H9 (cell line): Measurements from ENCODE around the gene GRID1. TPM values are rescaled to one million over a fixed set of nuclear protein-coding genes. Genes with fewer than 3 reads are reported as not detected.

Source experiments
- DNase-seq: peaks from one replicate; pipeline ENCODE4 v3.0.0-alpha.2; 2017
- H2AFZ ChIP-seq: one replicate; pipeline ENCODE4 v1.6.1; 2013; ENCODE audit warnings: mild to moderate bottlenecking, low read length, control low read depth, moderate library complexity
- H2AK5ac ChIP-seq: 2 replicates; pipeline ENCODE4 v1.6.1; 2013; ENCODE audit warnings: low read length, control low read depth, mixed read lengths; ENCODE audit not compliant: insufficient read length
- H2BK120ac ChIP-seq: one replicate; pipeline ENCODE4 v1.6.1; 2013; ENCODE audit warnings: low read depth, mild to moderate bottlenecking, low read length, control low read depth, inconsistent platforms; ENCODE audit not compliant: poor library complexity, severe bottlenecking
- H2BK12ac ChIP-seq: 2 replicates; pipeline ENCODE4 v1.6.1; 2013; ENCODE audit warnings: low read length, control low read depth, mixed read lengths, low read depth; ENCODE audit not compliant: insufficient read length
- H2BK15ac ChIP-seq: 2 replicates; pipeline ENCODE4 v1.6.1; 2013; ENCODE audit warnings: low read depth, low read length, control low read depth
- H2BK20ac ChIP-seq: one replicate; pipeline ENCODE4 v1.6.1; 2013; ENCODE audit warnings: low read depth, mild to moderate bottlenecking, low read length, control low read depth, inconsistent platforms; ENCODE audit not compliant: poor library complexity, severe bottlenecking
- H2BK5ac ChIP-seq: 2 replicates; pipeline ENCODE4 v1.6.1; 2013; ENCODE audit warnings: low read length, control low read depth, mixed read lengths; ENCODE audit not compliant: insufficient read length
- H3K14ac ChIP-seq: 2 replicates; pipeline ENCODE4 v1.6.1; 2013; ENCODE audit warnings: low read length, control low read depth; ENCODE audit not compliant: insufficient read depth
- H3K18ac ChIP-seq: 2 replicates; pipeline ENCODE4 v1.6.1; 2013; ENCODE audit warnings: low read depth, mild to moderate bottlenecking, mixed read lengths, low read length, control low read depth; ENCODE audit not compliant: insufficient read length
- H3K23ac ChIP-seq: 2 replicates; pipeline ENCODE4 v1.6.1; 2013; ENCODE audit warnings: low read length, control low read depth, mixed read lengths, low read depth; ENCODE audit not compliant: insufficient read length
- H3K23me2 ChIP-seq: 2 replicates; pipeline ENCODE4 v1.6.1; 2013; ENCODE audit warnings: low read depth, mild to moderate bottlenecking, mixed read lengths, low read length, control low read depth; ENCODE audit not compliant: insufficient read length, poor library complexity, severe bottlenecking
- H3K27ac ChIP-seq: 2 replicates; pipeline ENCODE4 v1.5.1; 2013; ENCODE audit warnings: low read length, control low read depth, mixed read lengths, low read depth; ENCODE audit not compliant: insufficient read length
- H3K27me3 ChIP-seq: 2 replicates; pipeline ENCODE4 v1.6.1; 2013; ENCODE audit warnings: low read length, control low read depth, inconsistent platforms; ENCODE audit not compliant: insufficient read depth
- H3K4ac ChIP-seq: 2 replicates; pipeline ENCODE4 v1.6.1; 2013; ENCODE audit warnings: low read depth, mild to moderate bottlenecking, control low read depth, inconsistent platforms, low read length, moderate library complexity
- H3K4me1 ChIP-seq: 2 replicates; pipeline ENCODE4 v1.6.1; 2013; ENCODE audit warnings: low read length, control low read depth, inconsistent platforms; ENCODE audit not compliant: insufficient read depth
- H3K4me2 ChIP-seq: 2 replicates; pipeline ENCODE4 v1.6.1; 2013; ENCODE audit warnings: low read length, control low read depth, mixed read lengths; ENCODE audit not compliant: insufficient read length, insufficient read depth
- H3K56ac ChIP-seq: 2 replicates; pipeline ENCODE4 v1.6.1; 2013; ENCODE audit warnings: low read depth, mild to moderate bottlenecking, mixed read lengths, low read length, control low read depth; ENCODE audit not compliant: insufficient read length
- H3K79me1 ChIP-seq: 2 replicates; pipeline ENCODE4 v1.6.1; 2013; ENCODE audit warnings: low read depth, mild to moderate bottlenecking, moderate library complexity, low read length, control low read depth, inconsistent platforms; ENCODE audit not compliant: insufficient read depth, poor library complexity, severe bottlenecking
- H3K79me2 ChIP-seq: 2 replicates; pipeline ENCODE4 v1.6.1; 2013; ENCODE audit warnings: low read length, control low read depth, inconsistent platforms; ENCODE audit not compliant: insufficient read depth
- H3K9ac ChIP-seq: 2 replicates; pipeline ENCODE4 v1.6.1; 2013; ENCODE audit warnings: low read length, control low read depth, mixed read lengths; ENCODE audit not compliant: insufficient read length; ENCODE audit errors: extremely low read depth
- H3K9me3 ChIP-seq: one replicate; pipeline ENCODE4 v1.6.1; 2013; ENCODE audit warnings: low read depth, low read length, inconsistent platforms; ENCODE audit not compliant: control insufficient read depth
- H3T11ph ChIP-seq: one replicate; pipeline ENCODE4 v1.6.1; 2013; ENCODE audit warnings: mild to moderate bottlenecking, low read length, control low read depth, inconsistent platforms
- H4K20me1 ChIP-seq: one replicate; pipeline ENCODE4 v1.6.1; 2013; ENCODE audit not compliant: control insufficient read depth, insufficient read length, insufficient read depth
- H4K5ac ChIP-seq: 2 replicates; pipeline ENCODE4 v1.6.1; 2013; ENCODE audit warnings: low read depth, mild to moderate bottlenecking, mixed read lengths, low read length, control low read depth; ENCODE audit not compliant: insufficient read length
- H4K8ac ChIP-seq: replicated peaks from 2 replicates; pipeline ENCODE4 v1.6.1; 2013; ENCODE audit warnings: low read length, control low read depth, mixed read lengths, low read depth; ENCODE audit not compliant: insufficient read length
- H4K91ac ChIP-seq: 2 replicates; pipeline ENCODE4 v1.6.1; 2013; ENCODE audit warnings: low read depth, mild to moderate bottlenecking, moderate library complexity, mixed read lengths, low read length, control low read depth; ENCODE audit not compliant: insufficient read length
- H3K27ac Mint-ChIP-seq, 3 experiments: 2 replicates in 2 of 3; 3 replicates in 1 of 3; pipeline ENCODE4 v1.8.0; 2020 to 2021; ENCODE audit warnings: mixed read lengths in 3 of 3, mild to moderate bottlenecking in 1 of 3, moderate library complexity in 1 of 3
- H3K27me3 Mint-ChIP-seq: 2 replicates; pipeline ENCODE4 v1.8.0; 2021; ENCODE audit warnings: low read depth, mild to moderate bottlenecking, moderate library complexity, mixed read lengths
- H3K36me3 Mint-ChIP-seq, 3 experiments: 2 replicates in 2 of 3; 3 replicates in 1 of 3; pipeline ENCODE4 v1.8.0; 2020 to 2021; ENCODE audit warnings: low read depth in 3 of 3, mixed read lengths in 3 of 3; ENCODE audit not compliant: insufficient read depth in 1 of 3
- H3K4me1 Mint-ChIP-seq, 2 experiments: 2 replicates each; pipeline ENCODE4 v1.8.0; 2020; ENCODE audit warnings: mixed read lengths in 2 of 2
- H3K4me3 Mint-ChIP-seq, 2 experiments: 2 replicates in 1 of 2; 3 replicates in 1 of 2; pipeline ENCODE4 v1.8.0; 2020 to 2021; ENCODE audit warnings: mild to moderate bottlenecking in 2 of 2, mixed read lengths in 2 of 2, moderate library complexity in 1 of 2
- H3K9me3 Mint-ChIP-seq, 2 experiments: 2 replicates in 1 of 2; 3 replicates in 1 of 2; pipeline ENCODE4 v1.8.0; 2020; ENCODE audit warnings: mild to moderate bottlenecking in 2 of 2, mixed read lengths in 2 of 2, moderate library complexity in 1 of 2
- WGBS: extraction: QIAGEN DNeasy Blood & Tissue Kit; methylation state at CpG from one replicate; pipeline ENCODE4 v1.1.7; 2013; ENCODE audit warnings: missing lambda C conversion rate, low lambda C conversion rate, mixed read lengths; ENCODE audit not compliant: insufficient read length; ENCODE audit errors: extremely low coverage; 5-methylcytosine and 5-hydroxymethylcytosine counted together
- total RNA-seq: library from RNA; stranded (reverse); gene quantifications from 2 replicates; pipeline ENCODE4 v1.2.1, GENCODE V29; 2021
- TF ChIP-seq, protein P1 (sequence below): fragments of 200-600 bp; sonication (generic); conservative IDR thresholded peaks from 3 replicates; pipeline ENCODE4 v1.8.0; 2021; ENCODE audit warnings: antibody characterized with exemption, mild to moderate bottlenecking

GRID1 gene
- total RNA-seq, 1 experiment from 2014 or later = 0.35 TPM

DNA sequence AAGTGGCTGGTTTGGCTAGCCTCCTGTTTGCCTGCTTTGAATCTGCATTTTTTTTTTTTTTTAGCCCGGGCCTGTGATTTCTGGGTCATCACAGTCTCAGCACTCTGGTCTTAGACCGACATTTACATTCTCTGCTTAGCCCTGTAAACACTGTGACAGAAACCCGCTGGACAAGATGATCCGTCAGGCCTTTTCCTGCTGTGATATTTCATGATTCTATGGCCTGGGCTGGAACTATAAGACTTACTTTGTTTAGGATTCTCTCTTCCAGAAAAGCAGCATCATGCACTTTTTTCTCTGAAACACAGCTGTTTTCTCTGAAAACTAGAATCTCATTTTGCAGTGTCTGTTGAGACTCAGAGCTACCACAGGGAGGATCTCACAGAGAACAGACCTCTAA, 705.5 kb downstream of the GRID1 start:
- Histone ChIP-seq H2AFZ (no peak overlapping the region), H3K18ac (no peak overlapping the region), H3K4me2 (no peak overlapping the region), H4K91ac (no peak overlapping the region), H3K4ac (no peak overlapping the region), H3K27ac (no peak overlapping the region), H3T11ph (no peak overlapping the region), H2BK20ac (no peak overlapping the region), H2BK120ac (no peak overlapping the region), H3K79me2 (no peaks in the 10 kb centered on the region), H2AK5ac (no peak overlapping the region), H3K23me2 (no peaks in the 10 kb centered on the region), H2BK5ac (no peak overlapping the region), H4K20me1 (no peaks in the 10 kb centered on the region), H4K8ac (no peak overlapping the region), H3K79me1 (no peaks in the 10 kb centered on the region), H3K27me3 (no peaks in the 10 kb centered on the region), H2BK12ac (no peak overlapping the region), H3K56ac (no peak overlapping the region), H3K9ac (no peak overlapping the region), H4K5ac (no peak overlapping the region), H3K14ac (no peak overlapping the region), H3K23ac (no peak overlapping the region), H2BK15ac (no peak overlapping the region), H3K4me1 (no peaks in the 10 kb centered on the region), H3K9me3 (no peaks in the 10 kb centered on the region)
- no peaks in the 10 kb centered on the region for H3K36me3 Mint-ChIP-seq
- H3K27me3 Mint-ChIP-seq = peaks cover 9% of the 10 kb centered on the region; the same call in 1 of the 2 replicates
- H3K27ac Mint-ChIP-seq = no peak overlapping the region
- DNase-seq = no peak
- TF ChIP-seq, protein P1, sequence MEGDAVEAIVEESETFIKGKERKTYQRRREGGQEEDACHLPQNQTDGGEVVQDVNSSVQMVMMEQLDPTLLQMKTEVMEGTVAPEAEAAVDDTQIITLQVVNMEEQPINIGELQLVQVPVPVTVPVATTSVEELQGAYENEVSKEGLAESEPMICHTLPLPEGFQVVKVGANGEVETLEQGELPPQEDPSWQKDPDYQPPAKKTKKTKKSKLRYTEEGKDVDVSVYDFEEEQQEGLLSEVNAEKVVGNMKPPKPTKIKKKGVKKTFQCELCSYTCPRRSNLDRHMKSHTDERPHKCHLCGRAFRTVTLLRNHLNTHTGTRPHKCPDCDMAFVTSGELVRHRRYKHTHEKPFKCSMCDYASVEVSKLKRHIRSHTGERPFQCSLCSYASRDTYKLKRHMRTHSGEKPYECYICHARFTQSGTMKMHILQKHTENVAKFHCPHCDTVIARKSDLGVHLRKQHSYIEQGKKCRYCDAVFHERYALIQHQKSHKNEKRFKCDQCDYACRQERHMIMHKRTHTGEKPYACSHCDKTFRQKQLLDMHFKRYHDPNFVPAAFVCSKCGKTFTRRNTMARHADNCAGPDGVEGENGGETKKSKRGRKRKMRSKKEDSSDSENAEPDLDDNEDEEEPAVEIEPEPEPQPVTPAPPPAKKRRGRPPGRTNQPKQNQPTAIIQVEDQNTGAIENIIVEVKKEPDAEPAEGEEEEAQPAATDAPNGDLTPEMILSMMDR = no peak
- no peak overlapping the region for H3K4me3 Mint-ChIP-seq
- no CpG with 5 or more reads among the region's 4 CpGs for WGBS
- no peaks in the 10 kb centered on the region for H3K4me1 Mint-ChIP-seq
- H3K9me3 Mint-ChIP-seq = no peaks in the 10 kb centered on the region
